ENCODE data around the gene ZC3HAV1L. TPM values are rescaled to one million over a fixed set of nuclear protein-coding genes. Genes with fewer than 3 reads are reported as not detected.

ZC3HAV1L gene
- total RNA-seq, 4 donors from 2014 or later: 8.5 to 14.1 (median 11.9) TPM

GRCh38 chr7:139049936-139050335 is 14.1 kb upstream of the ZC3HAV1L start:
- no peak for TF ChIP-seq CTCF (IDR thresholded peaks at IDR 0.05; ENCODE audit: low read depth)

DNA sequence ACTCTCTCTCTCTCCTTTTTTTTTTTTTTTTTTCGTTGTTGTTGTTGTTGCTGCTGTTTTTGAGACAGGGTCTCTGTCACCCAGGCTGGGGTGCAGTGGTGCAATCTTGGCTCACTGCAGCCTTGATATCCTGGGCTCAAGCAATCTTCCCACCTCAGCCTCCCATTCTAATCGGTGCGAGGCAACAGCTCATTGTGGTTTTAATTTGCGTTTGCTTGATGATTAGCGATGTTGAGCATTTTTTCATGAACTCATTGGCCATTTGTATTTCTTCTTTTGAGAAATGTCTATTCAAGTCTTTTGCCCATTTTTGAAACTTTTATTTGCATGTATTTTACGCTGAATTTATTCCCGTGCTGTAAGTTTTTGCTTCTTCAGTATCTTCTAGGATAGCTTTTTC is 13.3 kb upstream of the ZC3HAV1L start:
- TF ChIP-seq CTCF (IDR thresholded peaks at IDR 0.05; ENCODE audit: low read depth): no peak

- no peak for TF ChIP-seq CTCF (IDR thresholded peaks at IDR 0.05; ENCODE audit: low read depth)
Observed at GRCh38 chr7:139047970-139048369, 12.1 kb upstream of the ZC3HAV1L start.

DNA sequence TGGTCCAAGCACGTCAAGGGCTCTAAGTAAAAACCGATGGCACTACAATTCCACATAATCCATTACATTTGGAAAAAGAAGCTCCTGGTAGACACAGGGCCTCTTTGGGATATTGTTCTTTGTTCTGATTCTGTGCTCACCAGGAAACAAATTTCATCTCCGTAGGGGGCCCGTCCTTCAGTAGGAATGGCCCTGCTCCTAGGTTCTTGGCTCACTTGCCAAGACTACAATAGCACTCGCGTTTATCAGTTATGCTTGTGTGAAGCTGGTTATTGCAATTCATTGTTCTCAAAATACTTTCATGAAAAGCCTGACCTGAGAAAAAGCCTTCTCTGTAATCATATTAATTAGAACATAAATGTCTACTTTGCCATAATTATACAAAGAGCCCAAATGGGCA is 10.3 kb upstream of the ZC3HAV1L start:
- no peak for TF ChIP-seq CTCF (IDR thresholded peaks at IDR 0.05; ENCODE audit: low read depth)

- TF ChIP-seq CTCF (IDR thresholded peaks at IDR 0.05; ENCODE audit: low read depth): no peak
Observed at GRCh38 chr7:139044813-139045794, 9.3 kb upstream of the ZC3HAV1L start.

DNA sequence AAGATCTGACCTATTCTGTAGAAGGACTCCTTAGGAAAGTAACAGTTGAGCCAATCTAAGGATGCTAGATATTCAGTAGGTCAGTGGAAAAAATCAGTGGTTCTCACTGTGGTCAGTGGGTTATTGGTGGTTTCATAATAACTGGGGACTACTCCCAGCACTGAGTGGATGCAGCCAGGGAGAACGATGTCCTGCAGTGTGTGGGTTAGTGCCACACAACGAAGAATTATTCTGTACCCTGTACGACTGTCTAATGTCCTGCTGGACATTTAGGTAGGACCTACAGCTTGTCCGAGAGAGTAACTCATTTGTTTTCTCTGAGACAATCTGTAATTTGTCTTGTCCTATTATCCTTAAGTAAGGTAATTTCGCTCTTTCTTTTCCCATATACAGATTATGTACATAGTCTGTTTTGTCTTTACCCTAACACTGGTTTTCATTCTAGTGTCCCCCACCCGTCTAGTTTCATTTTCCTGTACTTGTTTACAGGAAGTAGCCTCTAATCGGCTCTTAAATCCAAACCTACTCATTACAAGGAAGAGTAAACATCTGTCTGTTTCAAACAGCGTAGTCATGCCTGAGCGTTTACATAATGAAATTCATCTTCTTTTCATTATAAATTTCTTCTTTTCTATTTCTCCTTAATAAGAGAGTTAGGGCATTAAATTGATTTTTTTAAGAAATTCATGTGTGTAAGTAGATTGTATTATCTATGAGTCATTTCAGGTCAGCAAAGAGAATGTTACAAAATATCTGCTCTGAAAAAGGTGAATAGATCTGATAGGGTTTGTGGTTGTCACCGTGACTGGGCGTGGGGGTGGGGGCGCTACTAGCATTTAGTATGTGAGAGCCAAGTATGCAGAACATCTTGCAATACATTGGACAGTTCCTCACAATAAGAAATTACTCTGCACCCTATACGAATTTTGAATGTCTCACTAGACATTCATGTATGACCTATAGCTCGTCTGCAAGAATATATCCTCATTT is 8.3 kb upstream of the ZC3HAV1L start:
- TF ChIP-seq CTCF (IDR thresholded peaks at IDR 0.05; ENCODE audit: low read depth): no peak
